Loucy (cell line): Measurements from ENCODE around the gene RFWD3.

Experiments used
- H2AFZ ChIP-seq: fragments of 200-600 bp; sonication (generic); 2 replicates; pipeline ENCODE4 v1.6.0; 2016; ENCODE audit warnings: antibody characterized with exemption, mild to moderate bottlenecking, low read length, moderate library complexity
- H3F3A ChIP-seq: fragments of 200-600 bp; 2 replicates; pipeline ENCODE4 v1.6.0; 2016; ENCODE audit warnings: antibody characterized with exemption, low read depth, mild to moderate bottlenecking
- H3K27me3 ChIP-seq: fragments of 200-600 bp; sonication (generic); 2 replicates; pipeline ENCODE4 v1.6.1; 2014; ENCODE audit warnings: low read length, mild to moderate bottlenecking; ENCODE audit not compliant: insufficient read depth, poor library complexity, severe bottlenecking
- H3K36me3 ChIP-seq: fragments of 200-600 bp; sonication (generic); 2 replicates; pipeline ENCODE4 v1.6.1; 2016; ENCODE audit warnings: low read length; ENCODE audit not compliant: insufficient read depth
- H3K4me1 ChIP-seq: fragments of 200-600 bp; sonication (generic); 2 replicates; pipeline ENCODE4 v1.5.1; 2014; ENCODE audit warnings: low read length, mild to moderate bottlenecking; ENCODE audit not compliant: insufficient read depth, poor library complexity, severe bottlenecking
- H3K4me2 ChIP-seq: fragments of 200-600 bp; sonication (generic); 2 replicates; pipeline ENCODE4 v1.6.0; 2014; ENCODE audit warnings: antibody characterized with exemption, low read length, low read depth, mild to moderate bottlenecking; ENCODE audit not compliant: poor library complexity, severe bottlenecking
- H3K4me3 ChIP-seq: fragments of 200-600 bp; sonication (generic); 2 replicates; pipeline ENCODE4 v1.5.1; 2014; ENCODE audit warnings: low read length, mild to moderate bottlenecking, mixed read lengths; ENCODE audit not compliant: poor library complexity, severe bottlenecking
- H3K79me2 ChIP-seq: fragments of 200-600 bp; sonication (generic); 2 replicates; pipeline ENCODE4 v1.6.1; 2014; ENCODE audit warnings: low read length; ENCODE audit not compliant: insufficient read depth
- H3K9ac ChIP-seq: fragments of 200-600 bp; sonication (generic); 2 replicates; pipeline ENCODE4 v1.6.0; 2014; ENCODE audit warnings: mild to moderate bottlenecking, low read depth, low read length, moderate library complexity; ENCODE audit not compliant: poor library complexity, severe bottlenecking
- H3K9me2 ChIP-seq: fragments of 200-600 bp; sonication (generic); replicated peaks from 2 replicates; pipeline ENCODE4 v1.6.1; 2016; ENCODE audit warnings: low read depth, low read length, mixed read lengths
- H3K9me3 ChIP-seq: fragments of 200-600 bp; sonication (generic); 2 replicates; pipeline ENCODE4 v1.6.1; 2014; ENCODE audit warnings: mild to moderate bottlenecking, antibody characterized with exemption, low read length, low read depth; ENCODE audit not compliant: insufficient read depth
- H4K20me1 ChIP-seq: fragments of 200-600 bp; sonication (generic); 2 replicates; pipeline ENCODE4 v1.6.0; 2014; ENCODE audit warnings: antibody characterized with exemption, low read length, mild to moderate bottlenecking; ENCODE audit not compliant: insufficient read depth, poor library complexity, severe bottlenecking
- EZH2phosphoT487 ChIP-seq: fragments of 200-600 bp; IDR thresholded peaks from 2 replicates; pipeline ENCODE4 v1.6.1; 2018; ENCODE audit warnings: antibody characterized with exemption, mild to moderate bottlenecking, moderate library complexity, borderline replicate concordance
- TF ChIP-seq, protein P1 (sequence below): fragments of 200-600 bp; sonication (generic); conservative IDR thresholded peaks from 2 replicates; pipeline ENCODE4 v1.5.1; 2014; ENCODE audit warnings: mild to moderate bottlenecking, antibody characterized with exemption, low read length

Gene RFWD3

DNA sequence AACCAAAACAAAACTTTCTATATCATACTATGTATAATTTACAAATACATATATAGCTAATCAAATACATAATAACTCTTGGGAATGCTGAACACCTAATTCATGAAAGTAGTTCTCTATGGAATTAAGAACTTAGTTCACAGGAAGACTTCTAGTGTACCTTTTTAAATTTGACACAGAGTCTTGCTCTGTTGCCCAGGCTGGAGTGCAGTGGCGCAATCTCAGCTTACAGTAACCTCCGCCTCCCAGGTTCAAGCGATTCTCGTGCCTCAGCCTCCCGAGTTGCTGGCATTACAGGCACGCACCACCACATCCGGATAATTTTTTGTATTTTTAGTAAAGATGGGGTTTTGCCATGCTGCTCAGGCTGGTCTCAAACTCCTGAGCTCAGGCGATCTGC is 24.7 kb downstream of the RFWD3 start:
- no peak overlapping the region for H3K4me2 ChIP-seq
- TF ChIP-seq, protein P1, sequence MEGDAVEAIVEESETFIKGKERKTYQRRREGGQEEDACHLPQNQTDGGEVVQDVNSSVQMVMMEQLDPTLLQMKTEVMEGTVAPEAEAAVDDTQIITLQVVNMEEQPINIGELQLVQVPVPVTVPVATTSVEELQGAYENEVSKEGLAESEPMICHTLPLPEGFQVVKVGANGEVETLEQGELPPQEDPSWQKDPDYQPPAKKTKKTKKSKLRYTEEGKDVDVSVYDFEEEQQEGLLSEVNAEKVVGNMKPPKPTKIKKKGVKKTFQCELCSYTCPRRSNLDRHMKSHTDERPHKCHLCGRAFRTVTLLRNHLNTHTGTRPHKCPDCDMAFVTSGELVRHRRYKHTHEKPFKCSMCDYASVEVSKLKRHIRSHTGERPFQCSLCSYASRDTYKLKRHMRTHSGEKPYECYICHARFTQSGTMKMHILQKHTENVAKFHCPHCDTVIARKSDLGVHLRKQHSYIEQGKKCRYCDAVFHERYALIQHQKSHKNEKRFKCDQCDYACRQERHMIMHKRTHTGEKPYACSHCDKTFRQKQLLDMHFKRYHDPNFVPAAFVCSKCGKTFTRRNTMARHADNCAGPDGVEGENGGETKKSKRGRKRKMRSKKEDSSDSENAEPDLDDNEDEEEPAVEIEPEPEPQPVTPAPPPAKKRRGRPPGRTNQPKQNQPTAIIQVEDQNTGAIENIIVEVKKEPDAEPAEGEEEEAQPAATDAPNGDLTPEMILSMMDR = no peak
- TF ChIP-seq EZH2phosphoT487 = no peak
- H3K4me1 ChIP-seq = no peaks in the 10 kb centered on the region
- no peaks in the 10 kb centered on the region for H3K27me3 ChIP-seq
- no peaks in the 10 kb centered on the region for H3K9me3 ChIP-seq
- no peak overlapping the region for H3K9ac ChIP-seq
- H3K36me3 ChIP-seq = peaks cover 93% of the 10 kb centered on the region
- no peaks in the 10 kb centered on the region for H3K9me2 ChIP-seq
- H3K79me2 ChIP-seq = peaks cover 11% of the 10 kb centered on the region; the same call in 1 of the 2 replicates
- peaks cover 12% of the 10 kb centered on the region for H4K20me1 ChIP-seq
- H3K4me3 ChIP-seq = no peak overlapping the region
- no peaks in the 10 kb centered on the region for H3F3A ChIP-seq
- no peak overlapping the region for H2AFZ ChIP-seq

DNA sequence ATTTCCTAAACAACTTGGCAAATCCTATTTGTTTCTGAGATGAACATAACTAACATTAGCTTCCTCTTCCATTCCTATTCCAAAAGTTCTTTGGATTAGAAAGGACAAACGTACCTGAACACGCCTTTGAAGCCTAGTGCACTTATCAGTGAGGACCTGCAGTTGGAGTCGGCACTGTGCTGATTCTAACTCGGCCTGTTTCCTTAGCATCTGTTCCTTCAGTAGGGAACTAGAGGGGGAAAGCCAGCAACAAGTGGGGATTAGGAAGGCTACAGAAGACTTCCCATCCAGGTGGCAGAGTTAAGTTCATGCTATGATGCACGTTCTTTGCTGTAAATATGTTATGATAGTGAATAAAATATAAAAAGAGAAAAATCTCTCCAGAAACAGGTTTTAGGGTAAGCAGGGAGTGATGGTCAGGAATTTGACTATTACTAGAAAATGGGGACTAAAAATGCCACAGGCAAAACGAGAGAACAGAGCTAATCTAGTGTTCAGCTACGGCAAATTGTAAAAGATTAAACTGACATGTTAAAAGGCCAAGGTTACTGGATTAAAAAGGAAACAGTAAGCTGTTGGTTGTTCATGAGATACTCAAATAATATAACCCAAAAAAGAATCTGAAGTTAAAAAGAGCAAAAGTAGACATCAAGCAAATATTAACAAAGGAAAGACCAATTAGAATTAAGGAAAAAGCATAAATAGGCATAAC is 28.8 kb downstream of the RFWD3 start:
- TF ChIP-seq, protein P1 = no peak
- no peak for TF ChIP-seq EZH2phosphoT487
- Histone ChIP-seq H2AFZ (no peak overlapping the region), H3K4me3 (no peak overlapping the region), H3K36me3 (peaks cover 91% of the 10 kb centered on the region), H3F3A (no peaks in the 10 kb centered on the region), H3K79me2 (no peaks in the 10 kb centered on the region), H3K4me2 (no peak overlapping the region), H3K9me3 (no peaks in the 10 kb centered on the region), H3K4me1 (no peaks in the 10 kb centered on the region), H4K20me1 (no peaks in the 10 kb centered on the region), H3K9ac (no peak overlapping the region), H3K27me3 (no peaks in the 10 kb centered on the region), H3K9me2 (no peaks in the 10 kb centered on the region)

DNA sequence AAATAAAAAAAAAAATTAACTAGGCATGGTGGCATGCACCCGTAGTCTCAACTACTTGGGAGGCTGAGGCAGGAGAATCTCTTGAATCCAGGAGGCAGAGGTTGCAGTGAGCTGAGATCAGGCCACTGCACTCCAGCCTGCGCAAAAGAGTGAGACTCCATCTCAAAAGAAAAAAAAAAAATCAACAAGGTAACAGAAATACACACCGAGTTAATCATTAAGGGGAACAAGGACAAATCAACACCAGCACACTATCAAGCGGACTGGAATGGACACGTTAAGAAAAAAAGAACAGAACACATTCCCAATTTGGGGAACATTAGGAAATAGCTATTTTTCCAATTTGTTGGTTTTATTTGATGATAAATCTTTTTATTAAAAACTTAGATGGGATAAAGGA is 31.4 kb downstream of the RFWD3 start:
- no peaks in the 10 kb centered on the region for H3K9me2 ChIP-seq
- no peaks in the 10 kb centered on the region for H3K9me3 ChIP-seq
- H2AFZ ChIP-seq = no peak overlapping the region
- H3F3A ChIP-seq = no peaks in the 10 kb centered on the region
- no peak overlapping the region for H3K9ac ChIP-seq
- no peaks in the 10 kb centered on the region for H3K27me3 ChIP-seq
- no peaks in the 10 kb centered on the region for H3K4me1 ChIP-seq
- no peak overlapping the region for H3K4me2 ChIP-seq
- TF ChIP-seq EZH2phosphoT487 = no peak
- TF ChIP-seq, protein P1 = no peak
- no peaks in the 10 kb centered on the region for H4K20me1 ChIP-seq
- no peaks in the 10 kb centered on the region for H3K79me2 ChIP-seq
- peaks cover 95% of the 10 kb centered on the region for H3K36me3 ChIP-seq
- H3K4me3 ChIP-seq = no peak overlapping the region
